HepG2 (cell line): ENCODE results near the gene PRSS3.
"Not testable (repeated sequence)": the region's sequence is repeated elsewhere in the genome, so short reads cannot be mapped to it uniquely, and the experiment has no call there.

Experiments used
- EP300 ChIP-seq, 3 experiments: sonication (generic) in 1 of 3; formaldehyde crosslinking in 1 of 3; IDR thresholded peaks; 2 replicates each; pipeline versions ENCODE4 v1.5.1 to v1.6.1; 2011 to 2020; ENCODE audit warnings: low read depth in 2 of 3, low read length in 2 of 3, borderline replicate concordance in 1 of 3, improper control_type of control experiment in 1 of 3, mild to moderate bottlenecking in 1 of 3, missing genetic modification reagents in 1 of 3, moderate library complexity in 1 of 3
- FOSL2 ChIP-seq: sonication (generic); formaldehyde crosslinking; IDR thresholded peaks from 2 replicates; pipeline ENCODE4 v1.4.0; 2020; ENCODE audit warnings: missing genetic modification reagents
- POLR2A ChIP-seq, 2 experiments: IDR thresholded peaks; 2 replicates each; pipeline ENCODE4 v1.6.1; 2011; ENCODE audit warnings: low read depth in 2 of 2, low read length in 2 of 2, mild to moderate bottlenecking in 1 of 2, moderate library complexity in 1 of 2; ENCODE audit not compliant: insufficient read depth in 1 of 2
- POLR2AphosphoS5 ChIP-seq: IDR thresholded peaks from 2 replicates; pipeline ENCODE4 v1.6.1; 2012; ENCODE audit warnings: low read depth, low read length
- U2AF1 ChIP-seq: fragments of 200-400 bp; formaldehyde crosslinking; optimal IDR thresholded peaks from 2 replicates; pipeline ENCODE3; 2017; ENCODE audit warnings: mild to moderate bottlenecking, low read depth, low read length
- TF ChIP-seq, protein P1 (sequence below): sonication (generic); formaldehyde crosslinking; IDR thresholded peaks from 2 replicates; pipeline ENCODE4 v1.5.0; 2020; ENCODE audit warnings: missing genetic modification reagents
- TF ChIP-seq, protein P2 (sequence below): sonication (generic); formaldehyde crosslinking; IDR thresholded peaks from 2 replicates; pipeline ENCODE4 v1.5.0; 2020; ENCODE audit warnings: mild to moderate bottlenecking, missing genetic modification reagents, moderate library complexity
- TF ChIP-seq, protein P3 (sequence below): sonication (generic); formaldehyde crosslinking; IDR thresholded peaks from 2 replicates; pipeline ENCODE4 v1.5.1; 2020; ENCODE audit warnings: missing genetic modification reagents, mild to moderate bottlenecking, borderline replicate concordance
- TF ChIP-seq, protein P4 (sequence below): sonication (generic); formaldehyde crosslinking; IDR thresholded peaks from 2 replicates; pipeline ENCODE4 v1.8.0; 2022; ENCODE audit warnings: mild to moderate bottlenecking, missing genetic modification reagents; ENCODE audit not compliant: insufficient replicate concordance

DNA sequence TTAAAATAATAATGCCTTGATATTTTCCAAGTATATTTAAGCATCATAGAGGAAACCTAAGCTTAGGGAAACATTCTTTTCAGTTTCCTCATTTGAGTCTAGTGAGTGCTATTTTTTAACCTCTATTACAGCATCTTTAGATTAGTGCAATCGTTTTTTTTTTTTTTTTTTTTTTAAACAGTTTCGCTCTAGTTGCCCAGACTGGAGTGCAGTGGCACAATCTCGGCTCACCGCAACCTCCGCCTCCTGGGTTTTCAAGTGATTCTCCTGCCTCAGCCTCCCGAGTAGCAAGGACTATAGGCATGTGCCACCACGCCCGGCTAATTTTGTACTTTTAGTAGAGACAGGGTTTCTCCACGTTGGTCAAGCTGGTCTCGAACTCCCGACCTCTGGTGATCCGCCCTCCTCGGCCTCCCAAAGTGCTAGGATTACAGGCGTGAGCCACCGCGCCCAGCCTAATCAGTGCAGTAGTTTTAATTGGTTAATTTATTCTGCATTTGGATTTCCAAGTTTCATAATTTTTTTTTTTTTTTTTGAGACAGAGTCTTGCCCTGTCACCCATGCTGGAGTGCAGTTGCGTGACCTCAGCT, 34.4 kb downstream of the PRSS3 start:
- not testable (repeated sequence) for TF ChIP-seq POLR2AphosphoS5; FOSL2; EP300 (IDR thresholded peaks at IDR 0.05; ENCODE audit: low read depth in 2 of 2, low read length in 2 of 2); EP300 (CRISPR knock-in tag; IDR thresholded peaks at IDR 0.05; ENCODE audit: borderline replicate concordance); POLR2A (IDR thresholded peaks at IDR 0.05; ENCODE audit: insufficient read depth in 1 of 2, low read depth in 2 of 2, low read length in 2 of 2); U2AF1
- TF ChIP-seq, protein P1, sequence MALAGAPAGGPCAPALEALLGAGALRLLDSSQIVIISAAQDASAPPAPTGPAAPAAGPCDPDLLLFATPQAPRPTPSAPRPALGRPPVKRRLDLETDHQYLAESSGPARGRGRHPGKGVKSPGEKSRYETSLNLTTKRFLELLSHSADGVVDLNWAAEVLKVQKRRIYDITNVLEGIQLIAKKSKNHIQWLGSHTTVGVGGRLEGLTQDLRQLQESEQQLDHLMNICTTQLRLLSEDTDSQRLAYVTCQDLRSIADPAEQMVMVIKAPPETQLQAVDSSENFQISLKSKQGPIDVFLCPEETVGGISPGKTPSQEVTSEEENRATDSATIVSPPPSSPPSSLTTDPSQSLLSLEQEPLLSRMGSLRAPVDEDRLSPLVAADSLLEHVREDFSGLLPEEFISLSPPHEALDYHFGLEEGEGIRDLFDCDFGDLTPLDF (CRISPR knock-in tag), result not testable (repeated sequence)
- TF ChIP-seq, protein P2, sequence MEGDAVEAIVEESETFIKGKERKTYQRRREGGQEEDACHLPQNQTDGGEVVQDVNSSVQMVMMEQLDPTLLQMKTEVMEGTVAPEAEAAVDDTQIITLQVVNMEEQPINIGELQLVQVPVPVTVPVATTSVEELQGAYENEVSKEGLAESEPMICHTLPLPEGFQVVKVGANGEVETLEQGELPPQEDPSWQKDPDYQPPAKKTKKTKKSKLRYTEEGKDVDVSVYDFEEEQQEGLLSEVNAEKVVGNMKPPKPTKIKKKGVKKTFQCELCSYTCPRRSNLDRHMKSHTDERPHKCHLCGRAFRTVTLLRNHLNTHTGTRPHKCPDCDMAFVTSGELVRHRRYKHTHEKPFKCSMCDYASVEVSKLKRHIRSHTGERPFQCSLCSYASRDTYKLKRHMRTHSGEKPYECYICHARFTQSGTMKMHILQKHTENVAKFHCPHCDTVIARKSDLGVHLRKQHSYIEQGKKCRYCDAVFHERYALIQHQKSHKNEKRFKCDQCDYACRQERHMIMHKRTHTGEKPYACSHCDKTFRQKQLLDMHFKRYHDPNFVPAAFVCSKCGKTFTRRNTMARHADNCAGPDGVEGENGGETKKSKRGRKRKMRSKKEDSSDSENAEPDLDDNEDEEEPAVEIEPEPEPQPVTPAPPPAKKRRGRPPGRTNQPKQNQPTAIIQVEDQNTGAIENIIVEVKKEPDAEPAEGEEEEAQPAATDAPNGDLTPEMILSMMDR (CRISPR knock-in tag), result not testable (repeated sequence)
- TF ChIP-seq, protein P3, sequence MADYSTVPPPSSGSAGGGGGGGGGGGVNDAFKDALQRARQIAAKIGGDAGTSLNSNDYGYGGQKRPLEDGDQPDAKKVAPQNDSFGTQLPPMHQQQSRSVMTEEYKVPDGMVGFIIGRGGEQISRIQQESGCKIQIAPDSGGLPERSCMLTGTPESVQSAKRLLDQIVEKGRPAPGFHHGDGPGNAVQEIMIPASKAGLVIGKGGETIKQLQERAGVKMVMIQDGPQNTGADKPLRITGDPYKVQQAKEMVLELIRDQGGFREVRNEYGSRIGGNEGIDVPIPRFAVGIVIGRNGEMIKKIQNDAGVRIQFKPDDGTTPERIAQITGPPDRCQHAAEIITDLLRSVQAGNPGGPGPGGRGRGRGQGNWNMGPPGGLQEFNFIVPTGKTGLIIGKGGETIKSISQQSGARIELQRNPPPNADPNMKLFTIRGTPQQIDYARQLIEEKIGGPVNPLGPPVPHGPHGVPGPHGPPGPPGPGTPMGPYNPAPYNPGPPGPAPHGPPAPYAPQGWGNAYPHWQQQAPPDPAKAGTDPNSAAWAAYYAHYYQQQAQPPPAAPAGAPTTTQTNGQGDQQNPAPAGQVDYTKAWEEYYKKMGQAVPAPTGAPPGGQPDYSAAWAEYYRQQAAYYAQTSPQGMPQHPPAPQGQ (CRISPR knock-in tag), result not testable (repeated sequence)
- TF ChIP-seq, protein P4, sequence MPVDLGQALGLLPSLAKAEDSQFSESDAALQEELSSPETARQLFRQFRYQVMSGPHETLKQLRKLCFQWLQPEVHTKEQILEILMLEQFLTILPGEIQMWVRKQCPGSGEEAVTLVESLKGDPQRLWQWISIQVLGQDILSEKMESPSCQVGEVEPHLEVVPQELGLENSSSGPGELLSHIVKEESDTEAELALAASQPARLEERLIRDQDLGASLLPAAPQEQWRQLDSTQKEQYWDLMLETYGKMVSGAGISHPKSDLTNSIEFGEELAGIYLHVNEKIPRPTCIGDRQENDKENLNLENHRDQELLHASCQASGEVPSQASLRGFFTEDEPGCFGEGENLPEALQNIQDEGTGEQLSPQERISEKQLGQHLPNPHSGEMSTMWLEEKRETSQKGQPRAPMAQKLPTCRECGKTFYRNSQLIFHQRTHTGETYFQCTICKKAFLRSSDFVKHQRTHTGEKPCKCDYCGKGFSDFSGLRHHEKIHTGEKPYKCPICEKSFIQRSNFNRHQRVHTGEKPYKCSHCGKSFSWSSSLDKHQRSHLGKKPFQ, result not testable (repeated sequence)
